PC-9 (cell line): ENCODE data around the gene VAC14. TPM values are rescaled to one million over a fixed set of nuclear protein-coding genes. Genes with fewer than 3 reads are reported as not detected.

Experiments
- BruUV-seq: library from RNA; stranded (reverse); fragments of 400-500 nt; replicated peaks from 2 replicates; lab custom pipeline; 2021; lab: Mats Ljungman, UMichigan
- CTCF ChIA-PET: fragments of 300-600 bp; sonication (Branson Sonifier 250); formaldehyde crosslinking; loops from one replicate; lab custom pipeline; 2022; ENCODE audit warnings: antibody characterized with exemption; lab: Charles Lee
- POLR2A ChIA-PET: fragments of 300-600 bp; sonication (Branson Sonifier 250); formaldehyde crosslinking; loops from one replicate; lab custom pipeline; 2022; ENCODE audit warnings: antibody characterized with exemption; ENCODE audit not compliant: unreplicated experiment; lab: Charles Lee
- DNase-seq, 2 experiments: peaks; one replicate each; pipeline versions ENCODE4 v3.0.0 to v3.0.0-alpha.2; 2015 to 2022; ENCODE audit warnings: mixed read lengths in 1 of 2
- H2AFZ ChIP-seq: fragments of 200-600 bp; sonication (generic); 2 replicates; pipeline ENCODE4 v1.8.1; 2017; ENCODE audit warnings: antibody characterized with exemption
- H3F3A ChIP-seq: fragments of 200-600 bp; sonication (generic); 2 replicates; pipeline ENCODE4 v1.8.1; 2017; ENCODE audit warnings: antibody characterized with exemption, mild to moderate bottlenecking, low read depth; ENCODE audit not compliant: insufficient read depth
- H3K27ac ChIP-seq: fragments of 200-600 bp; sonication (generic); 2 replicates; pipeline ENCODE4 v1.6.1; 2016; ENCODE audit warnings: mixed run types
- H3K27me3 ChIP-seq: fragments of 200-600 bp; sonication (generic); 2 replicates; pipeline ENCODE4 v1.6.1; 2016; ENCODE audit warnings: low read depth, mixed run types; ENCODE audit not compliant: insufficient read depth
- H3K36me3 ChIP-seq: fragments of 200-600 bp; sonication (generic); 2 replicates; pipeline ENCODE4 v1.6.1; 2016; ENCODE audit warnings: low read depth, mixed run types
- H3K4me1 ChIP-seq: fragments of 200-600 bp; sonication (generic); replicated peaks from 2 replicates; pipeline ENCODE4 v1.6.1; 2016; ENCODE audit warnings: mixed run types; ENCODE audit not compliant: insufficient read depth
- H3K4me2 ChIP-seq: fragments of 200-600 bp; sonication (generic); 2 replicates; pipeline ENCODE4 v1.6.1; 2017; ENCODE audit warnings: mixed run types
- H3K4me3 ChIP-seq: fragments of 200-600 bp; sonication (generic); 2 replicates; pipeline ENCODE4 v1.6.1; 2016; ENCODE audit warnings: mixed run types
- H3K79me2 ChIP-seq: fragments of 200-600 bp; sonication (generic); 2 replicates; pipeline ENCODE4 v1.6.1; 2017; ENCODE audit warnings: low read depth, mixed run types
- H3K9me2 ChIP-seq: fragments of 200-600 bp; sonication (generic); 2 replicates; pipeline ENCODE4 v1.8.1; 2017; ENCODE audit warnings: mild to moderate bottlenecking; ENCODE audit not compliant: insufficient read depth
- H3K9me3 ChIP-seq: fragments of 200-600 bp; sonication (generic); 2 replicates; pipeline ENCODE4 v1.8.1; 2016; ENCODE audit warnings: low read depth; ENCODE audit not compliant: insufficient read depth
- H4K20me1 ChIP-seq: fragments of 200-600 bp; sonication (generic); 2 replicates; pipeline ENCODE4 v1.8.1; 2017; ENCODE audit not compliant: insufficient read depth
- CTCF ChIP-seq: fragments of 200-600 bp; sonication (generic); conservative IDR thresholded peaks from 2 replicates; pipeline ENCODE4 v1.6.1; 2017; ENCODE audit warnings: mixed run types, antibody characterized with exemption, mild to moderate bottlenecking, moderate library complexity
- EZH2 ChIP-seq: fragments of 200-600 bp; sonication (generic); IDR thresholded peaks from 2 replicates; pipeline ENCODE4 v1.8.0; 2017; ENCODE audit warnings: antibody characterized with exemption, low read depth
- intact Hi-C: fragments of 100-400 bp; cut with micrococcal nuclease; formaldehyde crosslinking; loops from one replicate; pipeline ENCODE4 v1.10.0; 2022; ENCODE audit not compliant: unreplicated experiment
- total RNA-seq: library from RNA; stranded (reverse); gene quantifications from 2 replicates; pipeline ENCODE4 v1.2.3, GENCODE V29; 2021

VAC14 gene
- total RNA-seq, 1 experiment from 2014 or later: 46.8 TPM

- no peaks in the 10 kb centered on the region for H4K20me1 ChIP-seq
- peaks cover 61% of the 10 kb centered on the region for H3K4me1 ChIP-seq
- H3K79me2 ChIP-seq: no peaks in the 10 kb centered on the region
- peak overlapping the region; percentile 27; the same call in 1 of the 2 replicates for H3K4me3 ChIP-seq
- H3K27ac ChIP-seq: peak overlapping the region; percentile 79
- POLR2A ChIA-PET: no interaction called here
- peak; percentile 56 to 70 for DNase-seq
- TF ChIP-seq EZH2 (no peak), CTCF (no peak)
- peak overlapping the region; percentile 70 for H3K4me2 ChIP-seq
- BruUV-seq: no TSS peak
- H3K36me3 ChIP-seq: no peaks in the 10 kb centered on the region
- CTCF ChIA-PET: no interaction called here
- H3K27me3 ChIP-seq: no peaks in the 10 kb centered on the region
- no peaks in the 10 kb centered on the region for H3K9me2 ChIP-seq
- H3K9me3 ChIP-seq: no peaks in the 10 kb centered on the region
- intact Hi-C loops: loop anchor here (1.0 to 5.0 kb wide), 5 partner anchors 10 to 660 kb away; partner anchors contain the start of gene CALB2
- peaks cover 49% of the 10 kb centered on the region for H3F3A ChIP-seq
- H2AFZ ChIP-seq: no peak overlapping the region
These were observed 103.3 kb downstream of the VAC14 start for GRCh38 chr16:70697594-70698170.

DNA sequence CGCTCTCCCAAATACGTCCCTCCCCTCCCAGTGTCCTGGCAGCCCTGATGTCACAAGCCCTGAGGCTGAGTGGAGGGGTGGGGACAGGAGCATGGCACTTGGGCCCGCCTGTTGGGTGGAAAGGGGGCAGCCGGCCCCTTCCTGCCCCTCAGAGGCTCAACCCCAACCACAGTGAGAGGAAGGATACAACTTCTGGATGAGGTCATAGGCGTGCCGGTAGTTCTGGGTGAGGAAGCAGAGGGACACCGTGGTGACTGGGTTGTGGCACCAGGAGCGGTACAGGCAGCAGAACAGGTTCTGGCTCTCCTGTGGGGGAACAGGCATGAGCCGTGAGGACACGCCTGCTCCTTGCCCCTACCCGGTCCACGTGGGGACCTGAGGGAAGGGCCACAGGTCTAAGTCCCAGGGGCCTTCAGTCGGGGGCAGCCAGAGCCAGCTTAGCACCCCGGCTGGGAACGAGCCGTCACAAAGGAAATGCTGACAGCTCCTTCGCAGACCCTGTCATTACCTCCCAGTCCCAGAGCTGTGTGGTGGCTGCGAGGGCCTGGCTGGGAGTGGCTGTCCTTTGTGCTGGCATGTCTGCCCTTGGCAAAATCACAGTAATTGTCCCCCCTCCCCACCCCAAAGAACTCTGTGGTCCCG lies 103.9 kb downstream of the VAC14 start:
- H3K4me2 ChIP-seq: peak overlapping the region; percentile 70
- peaks cover 51% of the 10 kb centered on the region for H3F3A ChIP-seq
- TF ChIP-seq EZH2 (no peak), CTCF (no peak)
- ChIA-PET POLR2A (no interaction called here), CTCF (interaction anchor here (0.8 kb wide), 1 partner anchor 10 kb away, joined by 5 read pairs; no protein-coding TSS in a partner anchor)
- H4K20me1 ChIP-seq: no peaks in the 10 kb centered on the region
- H2AFZ ChIP-seq: no peak overlapping the region
- TSS peak; percentile 88 for BruUV-seq
- H3K9me2 ChIP-seq: no peaks in the 10 kb centered on the region
- intact Hi-C loops: loop anchor here (1.0 to 5.0 kb wide), 5 partner anchors 10 to 660 kb away; partner anchors contain the start of gene CALB2
- no peaks in the 10 kb centered on the region for H3K27me3 ChIP-seq
- H3K27ac ChIP-seq: peak overlapping the region; percentile 79
- H3K9me3 ChIP-seq: no peaks in the 10 kb centered on the region
- H3K36me3 ChIP-seq: no peaks in the 10 kb centered on the region
- H3K4me1 ChIP-seq: peaks cover 63% of the 10 kb centered on the region
- no peaks in the 10 kb centered on the region for H3K79me2 ChIP-seq
- peak overlapping the region; percentile 27; the same call in 1 of the 2 replicates for H3K4me3 ChIP-seq
- peak; percentile 91 to 95 for DNase-seq

GRCh38 chr16:70696355-70696754 lies 104.6 kb downstream of the VAC14 start:
- peak overlapping the region; percentile 79 for H3K27ac ChIP-seq
- CTCF ChIA-PET: interaction anchor here (0.8 kb wide), 1 partner anchor 11 kb away, joined by 5 read pairs; no protein-coding TSS in a partner anchor
- H3K4me3 ChIP-seq: peak overlapping the region; percentile 18; the same call in 1 of the 2 replicates
- H4K20me1 ChIP-seq: no peaks in the 10 kb centered on the region
- BruUV-seq: TSS peak; percentile 43
- H2AFZ ChIP-seq: no peak overlapping the region
- POLR2A ChIA-PET: interaction anchor here (0.6 kb wide), 1 partner anchor 368 kb away, joined by 6 read pairs; no protein-coding TSS in a partner anchor
- no peaks in the 10 kb centered on the region for H3K9me2 ChIP-seq
- H3K79me2 ChIP-seq: no peaks in the 10 kb centered on the region
- no peaks in the 10 kb centered on the region for H3K27me3 ChIP-seq
- TF ChIP-seq CTCF (no peak), EZH2 (no peak)
- peaks cover 51% of the 10 kb centered on the region for H3F3A ChIP-seq
- DNase-seq: no peak
- peaks cover 63% of the 10 kb centered on the region for H3K4me1 ChIP-seq
- intact Hi-C loops: loop anchor here (2.0 to 5.0 kb wide), 2 partner anchors 18 to 661 kb away; partner anchors contain the start of gene CALB2
- H3K9me3 ChIP-seq: no peaks in the 10 kb centered on the region
- H3K36me3 ChIP-seq: no peaks in the 10 kb centered on the region
- peak overlapping the region; percentile 70 for H3K4me2 ChIP-seq
